NCI-H1092 (cell line): ENCODE measurements around the gene GTF3A.

ENCODE experiments used
- DNase-seq: peaks from one replicate; lab custom pipeline; 2025; lab: John Stamatoyannopoulos, UW

Gene GTF3A

DNA sequence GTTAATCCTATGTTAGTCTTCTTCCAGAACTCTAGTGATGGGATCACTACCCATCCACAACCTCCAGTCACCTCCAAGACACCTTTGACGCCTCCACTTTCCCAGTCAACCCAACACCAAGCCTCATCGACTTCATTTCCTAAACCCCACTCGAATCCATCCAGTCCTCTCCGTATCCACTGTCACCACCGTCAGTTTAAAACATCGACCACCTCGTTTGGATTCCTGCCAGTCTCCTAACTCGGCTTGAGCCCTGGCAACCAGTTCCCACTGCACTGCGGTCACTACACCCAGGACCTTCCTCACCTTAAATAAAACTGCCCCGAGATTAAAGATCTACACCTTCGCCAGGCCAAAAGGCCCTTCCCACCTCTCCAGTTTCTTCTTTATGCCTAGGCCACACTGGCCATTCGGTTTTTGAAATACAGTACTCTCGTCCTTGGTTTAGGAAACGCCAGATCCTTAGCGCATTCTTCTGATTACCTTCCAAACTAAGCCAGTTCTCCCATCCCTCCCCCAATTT, 24.7 kb downstream of the GTF3A start:
- DNase-seq = no peak

DNA sequence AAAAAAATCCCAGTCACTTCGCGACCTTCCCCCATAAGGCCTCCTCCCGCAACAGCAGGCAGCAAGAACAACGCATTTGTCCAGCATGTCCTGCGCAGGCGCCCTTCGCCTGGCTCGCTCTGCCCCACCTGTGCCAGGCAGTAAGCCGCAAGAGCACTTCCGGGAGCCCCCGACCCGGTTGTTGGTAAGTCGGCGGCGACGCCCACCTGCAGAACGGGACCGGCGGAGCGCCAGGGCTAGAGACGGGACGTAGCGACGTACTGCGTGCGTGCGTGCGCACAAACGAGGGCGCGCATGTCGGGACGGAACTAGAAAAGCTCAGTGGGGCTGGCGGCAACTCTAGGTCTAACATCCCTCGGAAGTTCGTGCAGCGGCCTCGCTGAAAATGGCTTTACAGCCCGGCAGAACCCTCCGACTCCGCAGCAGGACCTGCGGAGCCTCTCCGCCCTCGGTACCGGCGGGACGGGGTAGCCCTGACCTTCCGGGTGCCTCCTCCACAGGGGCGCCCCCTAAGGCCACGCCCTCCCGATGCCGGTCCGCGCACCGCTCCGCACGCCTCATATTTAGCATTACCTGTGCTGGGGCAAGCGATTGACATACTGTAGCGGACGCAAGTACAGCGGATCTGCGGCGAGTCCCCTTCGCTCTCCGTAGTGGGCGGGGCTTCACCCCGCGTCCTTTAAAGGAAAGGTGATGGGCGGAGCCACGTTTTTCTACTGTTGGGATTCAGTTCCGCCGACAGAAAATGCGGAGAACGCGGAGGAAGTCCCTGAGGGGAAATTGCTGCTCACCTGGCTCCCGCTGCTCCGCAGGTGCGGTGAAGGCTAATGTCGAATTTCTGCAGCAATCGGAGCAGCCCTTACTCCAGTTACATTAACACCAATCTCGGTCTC, 25.8 kb downstream of the GTF3A start, which contains the start of gene MTIF3:
MTIF3 (minus strand) TSS at position 629 of the 893 bp plus-strand sequence. CDS start 10,116 bp downstream, outside the sequence.
- DNase-seq = peak; percentile 98

DNA sequence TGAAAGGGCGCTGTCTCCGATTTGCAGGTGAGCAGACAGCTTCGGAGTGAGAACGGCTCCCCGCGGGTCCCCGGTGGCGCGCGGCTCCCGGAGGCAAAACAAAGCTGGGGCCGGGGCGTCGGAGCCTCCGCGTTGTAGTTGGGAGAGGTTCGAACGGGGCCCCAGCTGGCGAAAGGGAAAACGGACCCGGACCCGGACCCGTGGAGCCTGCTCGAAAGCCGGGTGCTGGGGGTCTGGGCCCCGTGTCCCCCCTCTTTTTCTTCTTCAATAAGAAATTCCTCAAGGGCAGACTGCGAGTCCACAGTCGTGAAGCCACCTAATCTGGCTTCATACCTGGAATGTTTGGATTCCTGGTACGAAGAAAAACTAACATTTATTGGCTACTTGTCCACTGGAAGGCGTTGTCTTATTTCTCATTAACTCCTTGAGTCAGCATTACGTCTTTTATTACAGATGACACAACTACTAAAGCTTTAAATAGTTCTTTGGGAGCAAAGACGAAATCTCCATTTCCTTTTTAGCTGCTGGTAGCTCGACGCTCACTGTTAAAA, 26.6 kb downstream of the GTF3A start:
- no peak for DNase-seq

DNA sequence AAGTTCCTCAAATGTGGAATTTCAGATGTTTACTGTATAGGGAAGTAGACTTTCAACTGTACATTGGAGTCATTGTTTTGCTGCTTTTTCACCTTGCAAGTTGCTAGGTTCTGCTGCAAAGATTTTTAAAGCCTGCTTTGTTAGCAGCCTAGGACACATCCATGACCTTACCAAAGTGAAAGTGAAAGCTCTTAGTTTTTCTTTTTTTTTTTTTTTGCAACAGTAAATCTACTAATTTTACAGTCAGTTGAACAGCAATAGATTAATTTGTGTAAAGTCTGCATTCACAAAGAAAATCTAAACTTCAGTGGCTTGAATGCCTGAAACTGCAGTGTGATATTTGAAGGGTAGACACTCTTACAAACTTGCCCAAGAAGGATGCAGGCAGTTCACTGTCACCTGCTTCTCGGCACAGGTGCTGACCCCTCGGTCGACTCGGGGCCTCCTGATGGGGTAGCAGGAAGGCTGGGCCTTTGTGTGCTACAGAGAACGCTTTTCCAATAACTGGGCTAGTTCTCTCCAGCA, 31.0 kb downstream of the GTF3A start:
- DNase-seq = no peak

DNA sequence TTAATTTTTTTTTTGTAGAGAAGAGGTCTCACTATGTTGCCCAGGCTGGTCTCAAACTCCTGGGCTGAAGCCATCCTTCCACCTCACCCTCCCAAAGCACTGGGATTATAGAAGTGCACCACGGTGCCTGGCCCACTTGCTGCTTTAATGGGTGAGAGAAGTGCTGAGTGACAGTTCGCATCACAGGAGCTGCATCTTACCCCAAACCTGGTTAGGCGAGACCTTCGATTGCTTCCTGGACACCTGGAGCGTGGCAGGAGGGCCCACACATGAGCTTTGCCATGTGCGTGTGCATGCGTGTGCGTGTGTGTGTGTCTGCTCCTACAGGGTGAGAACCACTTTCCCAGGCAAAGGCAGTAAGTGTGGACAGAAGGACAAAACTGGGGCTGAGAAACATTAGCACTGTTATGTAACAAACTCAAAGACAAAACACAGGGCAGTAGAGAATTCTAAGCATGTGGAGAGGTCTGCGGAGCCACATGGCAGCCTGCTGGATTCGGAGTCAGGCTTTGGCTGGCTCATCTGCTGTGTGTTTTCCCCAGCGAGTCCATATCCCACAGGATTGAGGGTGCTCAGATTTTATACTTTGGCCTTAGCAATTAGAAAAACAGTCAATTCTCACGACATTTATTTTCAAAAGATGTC, 37.6 kb downstream of the GTF3A start:
- no peak for DNase-seq

DNA sequence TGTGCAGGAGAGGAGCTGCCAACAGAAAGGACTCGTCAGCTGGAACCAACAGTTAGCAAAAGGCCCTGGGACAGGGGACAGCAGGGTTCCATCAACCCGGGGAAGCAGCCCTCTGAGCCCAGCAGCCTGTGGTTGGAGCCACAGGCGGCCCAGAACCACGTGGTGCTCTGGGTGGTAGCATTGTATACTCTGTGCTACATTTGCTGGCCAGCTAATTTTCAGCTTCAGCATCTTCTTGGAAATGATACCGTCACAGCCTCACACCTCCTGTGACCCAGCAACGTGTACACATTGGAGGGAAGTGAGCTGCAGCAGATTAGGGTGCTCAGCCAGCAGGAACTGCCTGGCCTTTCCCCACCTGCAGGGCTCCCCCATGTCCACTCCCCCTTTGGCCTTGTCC, 39.1 kb downstream of the GTF3A start:
- no peak for DNase-seq

DNA sequence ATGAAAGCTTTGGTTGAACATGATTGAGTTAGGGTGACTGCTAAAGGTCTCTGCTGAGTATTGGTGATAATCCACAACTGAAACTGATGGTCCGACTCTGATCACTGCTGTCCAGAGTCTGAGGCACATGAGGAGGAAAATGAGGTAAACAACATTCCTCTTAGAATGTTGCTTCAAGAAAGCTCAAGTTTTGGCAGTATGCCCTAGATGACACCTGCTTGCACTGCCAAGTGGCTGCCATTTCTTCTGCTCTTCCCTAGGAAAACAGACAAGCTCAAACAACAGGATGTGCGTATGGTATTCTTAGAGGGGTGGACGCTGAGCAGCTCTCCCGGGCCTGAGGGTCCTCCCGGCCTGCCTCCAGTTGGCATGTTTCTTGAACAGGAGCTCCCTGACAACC, 41.2 kb downstream of the GTF3A start:
- no peak for DNase-seq

DNA sequence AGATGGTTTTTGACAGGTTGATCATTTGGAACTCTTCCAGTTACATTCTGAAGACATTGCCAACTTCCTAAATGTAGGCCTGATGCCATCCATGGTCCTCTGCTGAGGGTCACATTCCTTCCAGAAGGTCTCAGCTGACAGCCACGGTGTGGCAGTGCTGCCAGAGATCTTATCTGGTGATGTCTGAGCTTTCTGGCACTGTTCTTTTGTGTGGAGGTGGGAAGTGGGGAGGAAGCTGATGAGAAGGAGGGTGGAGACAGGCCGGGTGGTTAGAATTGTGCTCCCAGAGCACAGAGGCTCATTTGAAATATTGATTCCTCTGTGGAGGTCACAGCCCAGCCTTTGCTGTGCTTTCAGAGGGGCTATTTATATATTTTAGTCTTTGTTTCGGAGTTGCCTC, 42.1 kb downstream of the GTF3A start:
- no peak for DNase-seq

DNA sequence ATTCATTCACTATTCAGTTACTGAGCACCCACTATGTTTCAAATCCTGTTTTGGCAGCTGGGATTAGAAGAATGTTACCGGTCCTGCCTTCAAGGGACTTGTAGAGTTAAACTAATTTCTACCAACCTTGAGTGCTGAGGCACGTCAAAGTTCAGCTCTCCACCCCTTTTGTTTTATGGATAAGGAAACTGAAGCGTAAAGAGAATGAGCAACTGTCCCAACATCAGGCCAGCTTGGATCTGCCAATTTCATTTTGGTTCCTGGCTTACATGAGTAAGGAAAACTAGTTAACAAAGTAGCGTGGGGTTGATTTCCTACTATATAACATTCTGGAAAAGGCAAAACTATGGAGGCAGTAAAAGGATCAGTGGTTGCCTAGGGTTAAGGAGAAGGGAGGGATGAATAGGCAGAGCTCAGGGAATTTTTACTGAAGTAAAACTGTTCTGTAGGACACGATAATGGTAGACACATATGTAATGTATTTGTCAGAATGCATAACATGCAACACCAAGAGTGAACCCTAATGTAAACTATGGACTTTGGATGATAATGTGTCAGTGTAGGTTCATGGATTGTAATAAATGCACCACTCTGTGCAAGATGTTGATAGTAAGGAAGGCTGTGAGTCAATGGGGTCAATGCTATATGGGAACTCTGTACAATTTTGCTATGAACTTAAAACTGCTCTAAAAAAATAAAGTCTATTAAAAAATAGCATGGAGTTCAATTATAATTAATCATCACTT, 45.8 kb downstream of the GTF3A start:
- DNase-seq = no peak

DNA sequence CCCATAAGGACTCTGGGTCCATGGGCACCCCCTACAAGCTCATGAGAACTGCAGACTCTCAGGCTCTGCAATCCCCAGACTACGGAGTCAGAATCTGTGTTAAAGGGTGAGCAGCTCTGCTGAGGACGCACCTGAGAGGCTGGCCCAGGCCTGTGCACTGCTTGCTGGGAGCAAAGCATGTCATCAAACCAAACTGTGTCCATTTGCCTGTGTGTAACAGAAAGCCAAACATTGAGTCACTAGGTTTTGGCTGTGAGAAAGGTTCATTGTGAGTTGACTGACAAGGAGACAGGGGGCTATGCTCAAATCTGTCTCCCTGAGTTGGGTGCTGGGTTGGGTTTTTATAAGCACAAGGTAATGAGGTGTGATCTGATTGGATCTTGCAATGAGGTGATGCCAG, 48.0 kb downstream of the GTF3A start:
- no peak for DNase-seq

DNA sequence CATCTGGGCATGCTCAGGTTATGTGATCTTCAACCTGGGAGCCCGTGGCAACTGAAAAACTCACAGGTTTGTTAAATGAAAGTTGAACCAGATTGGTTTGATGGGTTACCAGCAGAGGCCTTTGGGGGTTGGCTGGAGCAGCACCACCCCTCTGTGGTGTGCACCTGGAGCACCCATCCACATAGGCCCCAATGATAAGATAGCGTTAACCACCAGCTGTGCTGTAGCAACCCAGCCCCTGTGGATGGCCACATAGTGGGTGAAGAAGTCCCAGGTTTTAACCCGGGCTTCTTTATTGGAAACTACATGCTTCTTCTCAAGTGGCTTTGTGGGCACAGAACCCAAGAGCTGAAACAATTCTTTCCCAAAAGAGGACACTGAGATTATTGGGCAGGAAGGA, 48.5 kb downstream of the GTF3A start:
- DNase-seq = no peak

DNA sequence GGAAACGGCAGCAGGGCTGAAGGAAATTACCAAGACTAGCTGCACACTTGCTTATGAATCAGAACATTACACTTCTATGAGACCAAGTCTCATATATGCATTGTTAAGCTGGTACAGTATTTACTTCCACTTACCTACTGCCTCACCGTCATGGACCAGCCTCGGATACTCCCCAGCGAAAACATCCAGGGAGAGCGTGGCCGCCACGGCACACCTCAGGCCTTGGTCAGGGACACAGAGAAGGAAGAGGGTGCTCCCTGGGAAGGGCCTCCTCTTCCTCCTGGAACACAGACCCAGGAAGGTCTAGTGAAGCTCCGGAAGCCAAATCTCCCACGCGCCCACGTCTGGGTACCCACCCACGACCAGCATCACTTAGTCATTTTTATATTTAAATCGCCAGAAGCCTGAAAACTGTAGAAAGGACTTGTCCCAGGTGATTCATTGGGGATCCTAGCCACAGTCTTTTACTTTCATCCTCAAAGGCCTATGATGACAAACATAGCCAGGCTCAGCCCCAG, 50.4 kb downstream of the GTF3A start:
- DNase-seq = no peak

DNA sequence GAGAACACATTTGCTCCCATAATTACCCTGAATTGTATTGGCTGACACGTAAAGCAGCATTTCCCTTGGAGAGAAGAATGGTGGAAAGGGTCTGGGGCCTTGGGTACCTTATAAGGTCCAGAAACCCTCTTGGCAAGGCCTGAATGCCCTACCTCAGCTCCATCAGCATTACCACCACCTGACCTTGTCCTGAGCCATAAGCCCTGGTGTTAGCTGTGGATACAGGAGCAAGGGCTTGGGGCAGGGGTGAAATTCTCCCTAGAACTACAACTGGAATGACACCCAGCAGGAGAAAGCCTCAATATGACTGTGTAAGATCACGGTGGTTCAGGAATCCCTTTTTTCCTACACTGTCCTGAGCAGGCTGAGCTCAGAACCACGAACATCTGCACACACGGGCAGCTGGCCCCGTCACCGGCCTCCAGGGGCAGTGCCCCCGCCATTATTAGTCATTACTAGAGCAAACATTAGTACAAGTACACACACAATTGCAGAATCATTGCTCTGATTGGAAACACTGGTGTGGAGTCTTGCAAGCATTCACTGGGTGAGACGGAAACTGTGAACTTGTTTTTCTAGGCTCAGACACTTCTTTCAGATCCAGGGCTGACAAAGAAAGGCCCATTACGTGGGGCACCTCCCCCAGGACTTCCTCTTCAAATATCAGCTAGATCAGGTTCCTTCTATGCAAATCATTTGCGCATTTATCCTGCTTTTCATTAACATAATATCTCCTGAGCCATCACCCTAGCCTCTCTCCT, 52.7 kb downstream of the GTF3A start:
- no peak for DNase-seq

DNA sequence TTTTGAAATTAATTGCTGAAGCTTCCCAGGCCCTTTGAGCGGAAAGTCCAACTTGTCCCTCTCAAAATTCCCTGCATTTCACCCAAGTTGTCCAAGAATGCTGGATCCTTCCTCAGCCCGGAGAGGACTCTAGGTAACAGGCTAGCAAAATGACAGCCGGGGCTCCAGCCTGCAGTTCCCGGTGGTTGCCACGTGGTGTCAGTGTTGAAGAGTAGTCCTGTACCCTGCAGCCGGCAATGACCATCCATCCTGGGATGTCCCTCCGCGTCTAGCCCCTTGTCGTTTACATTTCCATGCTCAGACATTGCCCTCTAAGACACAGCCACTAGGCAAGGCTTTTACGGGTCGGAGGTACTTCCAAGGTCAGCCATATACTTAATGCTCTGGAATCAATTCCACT, 57.3 kb downstream of the GTF3A start:
- peak; percentile 18 for DNase-seq

DNA sequence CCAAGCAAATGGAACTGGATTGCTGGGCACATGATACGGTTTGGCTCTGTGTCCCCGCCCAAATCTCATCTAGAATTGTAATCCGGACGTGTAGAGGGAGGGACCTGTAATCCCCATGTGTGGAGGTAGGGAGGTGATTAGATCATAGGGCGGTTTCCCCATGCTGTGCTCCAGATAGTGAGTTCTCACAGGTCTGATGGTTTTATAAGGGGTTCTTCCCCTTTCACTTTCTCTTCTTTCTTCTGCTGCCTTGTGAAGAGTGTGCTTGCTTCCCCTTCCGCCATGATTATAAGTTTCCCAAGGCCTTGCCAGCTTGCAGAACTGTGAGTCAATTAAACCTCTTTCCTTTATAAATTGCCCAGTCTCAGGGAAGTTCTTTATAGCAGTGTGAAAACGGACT, 58.6 kb downstream of the GTF3A start:
- no peak for DNase-seq

DNA sequence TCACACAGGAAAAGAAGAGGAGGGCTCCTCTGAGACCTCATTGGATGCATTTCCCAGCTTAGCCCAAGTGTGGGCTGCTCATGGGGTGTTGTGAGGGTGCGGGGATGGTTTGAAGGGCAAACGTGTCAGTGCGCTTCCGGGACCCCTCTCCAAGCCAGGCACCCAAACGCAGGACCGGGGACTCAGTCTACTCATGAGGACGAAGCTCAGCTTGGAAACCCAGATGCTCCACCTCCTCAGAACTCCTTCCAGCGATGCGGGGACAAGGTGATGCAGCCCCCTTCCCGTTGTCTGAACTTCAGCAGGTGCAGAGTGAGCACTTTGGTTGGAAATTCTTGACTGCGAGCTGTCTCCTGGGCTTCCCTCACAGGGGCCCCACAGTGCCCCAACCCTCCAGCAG, 59.0 kb downstream of the GTF3A start:
- DNase-seq = no peak
